ENCODE results near the gene CD164L2.

GRCh38 chr1:27430903-27431600 lies 47.9 kb upstream of the CD164L2 start:
- no peak for TF ChIP-seq CTCF (IDR thresholded peaks at IDR 0.05; ENCODE audit: insufficient read depth, low read depth, low read length)
- TF ChIP-seq EZH2 (IDR thresholded peaks at IDR 0.05; ENCODE audit: insufficient read depth, low read length): no peak

Measured in astrocyte (in vitro differentiated cells and primary cell).